Tibial nerve (tissue), 4 donors: ENCODE measurements around the gene GJA4. TPM values are rescaled to one million over a fixed set of nuclear protein-coding genes. Genes with fewer than 3 reads are reported as not detected.

ENCODE experiments used
- DNase-seq, 2 donors: peaks; one replicate each; pipeline ENCODE4 v3.0.0-alpha.2; 2019; ENCODE audit warnings: low spot score in 2 of 2
- H3K27ac ChIP-seq, 4 donors: fragments of 200-600 bp; sonication (generic) in 3 of 4; one replicate each; pipeline ENCODE4 v1.5.1; 2017 to 2019; ENCODE audit warnings: mild to moderate bottlenecking in 1 of 4
- H3K27me3 ChIP-seq, 2 donors: fragments of 200-600 bp; sonication (generic) in 1 of 2; one replicate each; pipeline versions ENCODE4 v1.5.1 to v1.6.0; 2017 to 2019
- H3K36me3 ChIP-seq, 3 donors: fragments of 200-600 bp; sonication (generic); one replicate each; pipeline ENCODE4 v1.5.1; 2018 to 2019
- H3K4me1 ChIP-seq, 4 donors: fragments of 200-600 bp; sonication (generic) in 3 of 4; one replicate each; pipeline ENCODE4 v1.5.1; 2017 to 2019
- H3K4me3 ChIP-seq, 4 donors: fragments of 200-600 bp; sonication (generic) in 3 of 4; one replicate each; pipeline ENCODE4 v1.5.1; 2017 to 2019; ENCODE audit warnings: mild to moderate bottlenecking in 1 of 4, moderate library complexity in 1 of 4
- H3K9me3 ChIP-seq, 4 donors: fragments of 200-600 bp; sonication (generic) in 3 of 4; one replicate each; pipeline ENCODE4 v1.5.1; 2017 to 2019
- EP300 ChIP-seq, 2 donors: sonication (generic); formaldehyde crosslinking; IDR thresholded peaks; one replicate each; pipeline ENCODE4 v1.6.1; 2017; ENCODE audit warnings: antibody characterized with exemption in 2 of 2, mild to moderate bottlenecking in 1 of 2
- POLR2A ChIP-seq, 2 donors: fragments of 450-650 bp; IDR thresholded peaks; one replicate each; pipeline ENCODE4 v1.6.1; 2017; ENCODE audit warnings: antibody characterized with exemption in 2 of 2, mild to moderate bottlenecking in 2 of 2, moderate library complexity in 2 of 2
- WGBS, 2 donors: methylation state at CpG; one replicate each; pipeline ENCODE4 v1.1.5; 2018; 5-methylcytosine and 5-hydroxymethylcytosine counted together
- total RNA-seq, 4 donors: library from RNA; depleted of rRNA; stranded (reverse); fragments of >200 nt; gene quantifications; one replicate each; pipeline ENCODE4 v1.1.0, GENCODE V29; 2016
- TF ChIP-seq, protein P1 (sequence below), 5 experiments: fragments of 200-600 bp in 3 of 5; fragments of 450-650 bp in 2 of 5; sonication (generic) in 3 of 5; IDR thresholded peaks; one replicate each; pipeline ENCODE4 v1.5.1; 2016 to 2019; ENCODE audit warnings: antibody characterized with exemption in 5 of 5, mild to moderate bottlenecking in 3 of 5, moderate library complexity in 2 of 5

The GJA4 gene
- total RNA-seq, 4 donors from 2014 or later, result 20.3 to 65.1 (median 37.2) TPM

DNA sequence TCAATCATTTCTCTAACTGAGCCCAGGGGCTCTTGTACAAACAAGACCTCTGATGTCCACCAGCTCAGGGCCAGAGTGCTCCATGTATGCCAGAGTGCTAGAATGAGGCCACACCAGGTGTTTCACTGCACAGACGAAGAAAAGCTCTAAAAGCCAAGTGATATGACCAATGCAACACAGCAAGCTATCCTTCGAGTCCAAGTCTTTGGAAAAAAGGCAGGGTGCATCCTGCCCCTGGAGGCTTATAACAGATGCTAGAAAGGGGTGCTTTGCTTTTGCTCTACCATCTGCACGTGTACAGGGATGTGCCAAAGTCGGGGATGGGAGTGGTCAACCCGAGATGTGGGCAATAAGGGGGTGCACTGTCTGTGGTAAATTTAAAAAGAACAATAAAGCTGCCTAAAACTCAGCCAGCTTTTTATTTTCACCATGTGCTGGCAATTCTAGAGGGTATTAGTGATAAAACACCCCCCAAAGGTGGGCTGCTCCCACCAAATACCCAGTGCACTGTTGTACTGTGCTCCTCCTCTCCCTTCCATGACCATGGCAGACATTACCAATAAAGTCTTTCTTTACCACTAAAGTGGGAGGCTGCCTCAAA is 34.6 kb downstream of the GJA4 start:
- Histone ChIP-seq H3K27ac (no peak overlapping the region), H3K36me3 (peaks cover 0 to 19% (median 0%) of the 10 kb centered on the region in 3 donors), H3K9me3 (peaks cover 0 to 11% (median 0%) of the 10 kb centered on the region in 4 donors), H3K4me1 (peaks cover 0 to 10% (median 2%) of the 10 kb centered on the region in 4 donors), H3K27me3 (no peaks in the 10 kb centered on the region), H3K4me3 (no peak overlapping the region)
- 71 to 78% methylated on average over 5 of the region's 5 CpGs for WGBS, 2 donors
- TF ChIP-seq EP300 (IDR thresholded peaks at IDR 0.05) (no peak), POLR2A (IDR thresholded peaks at IDR 0.05) (no peak)
- TF ChIP-seq, protein P1, sequence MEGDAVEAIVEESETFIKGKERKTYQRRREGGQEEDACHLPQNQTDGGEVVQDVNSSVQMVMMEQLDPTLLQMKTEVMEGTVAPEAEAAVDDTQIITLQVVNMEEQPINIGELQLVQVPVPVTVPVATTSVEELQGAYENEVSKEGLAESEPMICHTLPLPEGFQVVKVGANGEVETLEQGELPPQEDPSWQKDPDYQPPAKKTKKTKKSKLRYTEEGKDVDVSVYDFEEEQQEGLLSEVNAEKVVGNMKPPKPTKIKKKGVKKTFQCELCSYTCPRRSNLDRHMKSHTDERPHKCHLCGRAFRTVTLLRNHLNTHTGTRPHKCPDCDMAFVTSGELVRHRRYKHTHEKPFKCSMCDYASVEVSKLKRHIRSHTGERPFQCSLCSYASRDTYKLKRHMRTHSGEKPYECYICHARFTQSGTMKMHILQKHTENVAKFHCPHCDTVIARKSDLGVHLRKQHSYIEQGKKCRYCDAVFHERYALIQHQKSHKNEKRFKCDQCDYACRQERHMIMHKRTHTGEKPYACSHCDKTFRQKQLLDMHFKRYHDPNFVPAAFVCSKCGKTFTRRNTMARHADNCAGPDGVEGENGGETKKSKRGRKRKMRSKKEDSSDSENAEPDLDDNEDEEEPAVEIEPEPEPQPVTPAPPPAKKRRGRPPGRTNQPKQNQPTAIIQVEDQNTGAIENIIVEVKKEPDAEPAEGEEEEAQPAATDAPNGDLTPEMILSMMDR (IDR thresholded peaks at IDR 0.05), result no peak
- no peak for DNase-seq

DNA sequence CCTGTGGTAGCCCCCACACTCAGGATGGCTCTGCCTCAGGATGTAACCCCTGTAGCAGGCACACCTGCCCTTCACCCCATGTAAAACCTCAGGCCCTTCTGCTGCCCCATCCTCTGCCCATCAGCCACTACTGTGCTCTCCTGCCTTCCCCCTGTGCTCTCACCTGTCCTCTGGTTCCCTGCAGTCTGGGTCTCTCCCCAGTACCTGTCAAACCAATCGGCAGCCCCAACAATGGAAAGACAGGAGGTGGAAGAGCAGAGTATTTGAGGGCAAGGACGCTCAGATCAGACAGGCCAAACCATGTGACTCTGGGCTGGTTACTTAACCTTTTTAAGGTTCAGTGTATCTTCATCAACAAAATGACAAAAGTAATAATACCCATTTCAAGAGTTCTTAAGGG is 35.8 kb downstream of the GJA4 start:
- Histone ChIP-seq H3K4me1 (peaks cover 0 to 10% (median 2%) of the 10 kb centered on the region in 4 donors), H3K27me3 (no peaks in the 10 kb centered on the region), H3K36me3 (peaks cover 0 to 17% (median 0%) of the 10 kb centered on the region in 3 donors), H3K4me3 (no peak overlapping the region), H3K27ac (no peak overlapping the region), H3K9me3 (peaks cover 0 to 9% (median 0%) of the 10 kb centered on the region in 4 donors)
- WGBS, 2 donors, result 76 to 86% methylated on average over 2 of the region's 2 CpGs
- DNase-seq, result no peak
- TF ChIP-seq POLR2A (IDR thresholded peaks at IDR 0.05) (no peak), EP300 (IDR thresholded peaks at IDR 0.05) (no peak)
- TF ChIP-seq, protein P1 (IDR thresholded peaks at IDR 0.05), result no peak

DNA sequence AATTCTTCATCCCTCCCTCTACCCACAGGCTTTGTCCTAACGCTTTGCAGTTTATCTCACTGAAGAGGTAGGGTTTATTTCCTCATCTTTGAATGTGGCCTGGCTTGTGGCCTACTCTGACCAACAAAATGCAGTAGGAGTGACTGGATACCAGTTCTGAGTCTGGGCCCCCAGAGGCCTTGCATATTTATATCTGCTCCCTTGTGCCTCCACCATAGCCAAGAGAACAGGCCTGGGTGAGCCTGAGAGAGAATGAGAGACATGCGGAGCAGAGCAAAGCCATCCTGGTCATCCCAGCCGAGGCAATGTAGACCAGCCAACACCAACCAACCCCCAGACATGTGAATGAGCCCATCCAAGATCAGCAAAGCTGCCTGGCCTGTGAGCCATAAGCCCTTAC is 36.5 kb downstream of the GJA4 start:
- H3K36me3 ChIP-seq, result peaks cover 0 to 11% (median 0%) of the 10 kb centered on the region in 3 donors
- H3K27me3 ChIP-seq, result no peaks in the 10 kb centered on the region
- H3K9me3 ChIP-seq, result peaks cover 0 to 3% (median 0%) of the 10 kb centered on the region in 4 donors
- no peak for DNase-seq
- 64 to 72% methylated on average over 3 of the region's 3 CpGs for WGBS, 2 donors
- no peak overlapping the region for H3K4me3 ChIP-seq
- TF ChIP-seq, protein P1 (IDR thresholded peaks at IDR 0.05), result no peak
- peak overlapping the region in 1 of 4 donors; percentile 16 for H3K27ac ChIP-seq
- H3K4me1 ChIP-seq, result peaks cover 0 to 10% (median 2%) of the 10 kb centered on the region in 4 donors

DNA sequence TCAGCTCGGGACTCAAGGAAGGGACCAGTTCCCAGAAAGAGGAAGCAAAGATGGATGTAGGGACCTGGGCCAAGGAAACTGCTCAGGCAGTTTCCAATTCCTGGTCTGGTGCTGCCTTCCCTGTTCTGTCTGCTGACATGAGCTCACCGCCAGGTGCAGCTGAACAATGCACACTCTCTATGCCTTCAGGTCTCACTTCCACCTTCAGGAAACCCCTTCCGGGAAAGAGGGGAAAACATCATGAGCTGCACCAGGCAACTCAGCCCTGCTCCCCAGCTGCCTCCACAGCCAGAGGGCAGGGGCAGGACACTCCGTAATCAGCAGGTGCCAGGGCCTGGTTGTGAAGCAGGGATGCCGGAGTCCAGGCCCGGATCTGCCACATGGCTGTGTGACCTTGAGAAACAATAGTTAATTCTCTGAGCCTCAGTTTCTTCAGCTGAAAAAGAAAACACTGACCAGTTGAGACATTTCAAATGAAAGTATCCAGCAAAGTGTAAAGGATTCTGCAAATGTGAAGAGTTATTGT is 39.0 kb downstream of the GJA4 start:
- DNase-seq, result no peak
- Histone ChIP-seq H3K27me3 (no peaks in the 10 kb centered on the region), H3K27ac (no peak overlapping the region), H3K9me3 (no peaks in the 10 kb centered on the region), H3K36me3 (peaks cover 0 to 5% (median 0%) of the 10 kb centered on the region in 3 donors), H3K4me3 (no peak overlapping the region), H3K4me1 (peaks cover 0 to 10% (median 0%) of the 10 kb centered on the region in 4 donors)
- TF ChIP-seq EP300 (IDR thresholded peaks at IDR 0.05), result no peak
- WGBS, 2 donors, result 70 to 78% methylated on average over 4 to 6 of the region's 6 CpGs

DNA sequence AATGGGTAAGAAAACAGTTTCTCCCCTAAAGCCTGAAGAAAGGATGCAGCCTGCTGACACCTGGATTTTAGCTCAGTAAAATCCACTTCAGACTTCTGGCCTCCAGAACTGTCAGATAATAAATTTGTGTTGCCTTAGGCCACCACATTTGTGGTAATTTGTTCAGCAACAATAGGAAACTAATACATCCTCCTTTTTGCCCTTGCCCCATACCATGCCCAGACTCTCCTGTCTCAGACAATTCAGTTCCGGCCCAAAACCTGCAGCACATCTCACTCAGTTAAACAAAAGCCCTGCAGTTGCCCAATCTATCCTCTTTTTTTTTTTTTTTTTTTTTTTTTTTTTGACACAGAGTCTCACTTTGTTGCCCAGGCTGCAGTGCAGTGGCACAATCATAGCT is 40.9 kb downstream of the GJA4 start:
- WGBS, 2 donors, result 81 to 85% methylated on average over 1 of the region's 1 CpG
- Histone ChIP-seq H3K4me1 (peaks cover 0 to 10% (median 0%) of the 10 kb centered on the region in 4 donors), H3K27ac (no peak overlapping the region), H3K9me3 (no peaks in the 10 kb centered on the region), H3K36me3 (peaks cover 0 to 5% (median 0%) of the 10 kb centered on the region in 3 donors), H3K27me3 (no peaks in the 10 kb centered on the region), H3K4me3 (no peak overlapping the region)
- no peak for DNase-seq
- TF ChIP-seq, protein P1 (IDR thresholded peaks at IDR 0.05), result no peak
- TF ChIP-seq EP300 (IDR thresholded peaks at IDR 0.05) (no peak), POLR2A (IDR thresholded peaks at IDR 0.05) (no peak)
